Activated CD8-positive, alpha-beta memory T cell treated with anti-CD3 and anti-CD28 coated beads for 36 hours (primary cell): ENCODE data around the gene TPSD1. TPM values are rescaled to one million over a fixed set of nuclear protein-coding genes. Genes with fewer than 3 reads are reported as not detected.
"Not testable (repeated sequence)": the region's sequence is repeated elsewhere in the genome, so short reads cannot be mapped to it uniquely, and the experiment has no call there.

Experiments used
- CTCF ChIA-PET: fragments of 350-600 bp; sonication (Branson Sonifier 250); formaldehyde crosslinking; loops from one replicate; lab custom pipeline; 2021; ENCODE audit warnings: antibody characterized with exemption; lab: Charles Lee
- POLR2A ChIA-PET: fragments of 350-600 bp; sonication (Branson Sonifier 250); formaldehyde crosslinking; loops from one replicate; lab custom pipeline; 2021; ENCODE audit warnings: antibody characterized with exemption; lab: Charles Lee
- total RNA-seq, 2 experiments: library from RNA; stranded (reverse); gene quantifications; one replicate each; pipeline ENCODE4 v1.2.3, GENCODE V29; 2021

TPSD1 gene
- total RNA-seq, 2 experiments from 2014 or later = not detected

DNA sequence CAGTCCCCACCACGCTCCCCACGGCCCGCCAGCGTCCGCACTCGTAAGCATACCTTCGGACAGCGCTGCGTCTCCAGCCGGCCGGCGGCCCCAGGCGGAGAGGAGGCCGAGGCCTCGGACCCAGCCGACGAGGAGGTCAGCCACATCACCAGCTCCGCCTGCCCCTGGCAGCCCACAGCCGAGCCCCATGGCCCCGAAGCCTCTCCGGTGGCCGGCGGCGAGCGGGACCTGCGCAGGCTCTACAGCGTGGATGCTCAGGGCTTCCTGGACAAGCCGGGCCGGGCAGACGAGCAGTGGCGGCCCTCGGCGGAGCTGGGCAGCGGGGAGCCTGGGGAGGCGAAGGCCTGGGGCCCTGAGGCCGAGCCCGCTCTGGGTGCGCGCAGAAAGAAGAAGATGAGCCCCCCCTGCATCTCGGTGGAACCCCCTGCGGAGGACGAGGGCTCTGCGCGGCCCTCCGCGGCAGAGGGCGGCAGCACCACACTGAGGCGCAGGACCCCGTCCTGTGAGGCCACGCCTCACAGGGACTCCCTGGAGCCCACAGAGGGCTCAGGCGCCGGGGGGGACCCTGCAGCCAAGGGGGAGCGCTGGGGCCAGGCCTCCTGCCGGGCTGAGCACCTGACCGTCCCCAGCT lies 35.7 kb upstream of the TPSD1 start:
- ChIA-PET CTCF (no interaction called here), POLR2A (no interaction called here)

DNA sequence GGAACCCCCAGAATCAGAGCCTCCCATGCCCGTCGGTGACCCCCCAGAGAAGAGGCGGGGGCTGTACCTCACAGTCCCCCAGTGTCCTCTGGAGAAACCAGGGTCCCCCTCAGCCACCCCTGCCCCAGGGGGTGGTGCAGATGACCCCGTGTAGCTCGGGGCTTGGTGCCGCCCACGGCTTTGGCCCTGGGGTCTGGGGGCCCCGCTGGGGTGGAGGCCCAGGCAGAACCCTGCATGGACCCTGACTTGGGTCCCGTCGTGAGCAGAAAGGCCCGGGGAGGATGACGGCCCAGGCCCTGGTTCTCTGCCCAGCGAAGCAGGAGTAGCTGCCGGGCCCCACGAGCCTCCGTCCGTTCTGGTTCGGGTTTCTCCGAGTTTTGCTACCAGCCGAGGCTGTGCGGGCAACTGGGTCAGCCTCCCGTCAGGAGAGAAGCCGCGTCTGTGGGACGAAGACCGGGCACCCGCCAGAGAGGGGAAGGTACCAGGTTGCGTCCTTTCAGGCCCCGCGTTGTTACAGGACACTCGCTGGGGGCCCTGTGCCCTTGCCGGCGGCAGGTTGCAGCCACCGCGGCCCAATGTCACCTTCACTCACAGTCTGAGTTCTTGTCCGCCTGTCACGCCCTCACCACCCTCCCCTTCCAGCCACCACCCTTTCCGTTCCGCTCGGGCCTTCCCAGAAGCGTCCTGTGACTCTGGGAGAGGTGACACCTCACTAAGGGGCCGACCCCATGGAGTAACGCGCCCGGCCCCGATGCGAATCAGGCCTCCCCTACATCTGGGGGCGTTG lies 34.8 kb upstream of the TPSD1 start:
- ChIA-PET CTCF (no interaction called here), POLR2A (no interaction called here)

DNA sequence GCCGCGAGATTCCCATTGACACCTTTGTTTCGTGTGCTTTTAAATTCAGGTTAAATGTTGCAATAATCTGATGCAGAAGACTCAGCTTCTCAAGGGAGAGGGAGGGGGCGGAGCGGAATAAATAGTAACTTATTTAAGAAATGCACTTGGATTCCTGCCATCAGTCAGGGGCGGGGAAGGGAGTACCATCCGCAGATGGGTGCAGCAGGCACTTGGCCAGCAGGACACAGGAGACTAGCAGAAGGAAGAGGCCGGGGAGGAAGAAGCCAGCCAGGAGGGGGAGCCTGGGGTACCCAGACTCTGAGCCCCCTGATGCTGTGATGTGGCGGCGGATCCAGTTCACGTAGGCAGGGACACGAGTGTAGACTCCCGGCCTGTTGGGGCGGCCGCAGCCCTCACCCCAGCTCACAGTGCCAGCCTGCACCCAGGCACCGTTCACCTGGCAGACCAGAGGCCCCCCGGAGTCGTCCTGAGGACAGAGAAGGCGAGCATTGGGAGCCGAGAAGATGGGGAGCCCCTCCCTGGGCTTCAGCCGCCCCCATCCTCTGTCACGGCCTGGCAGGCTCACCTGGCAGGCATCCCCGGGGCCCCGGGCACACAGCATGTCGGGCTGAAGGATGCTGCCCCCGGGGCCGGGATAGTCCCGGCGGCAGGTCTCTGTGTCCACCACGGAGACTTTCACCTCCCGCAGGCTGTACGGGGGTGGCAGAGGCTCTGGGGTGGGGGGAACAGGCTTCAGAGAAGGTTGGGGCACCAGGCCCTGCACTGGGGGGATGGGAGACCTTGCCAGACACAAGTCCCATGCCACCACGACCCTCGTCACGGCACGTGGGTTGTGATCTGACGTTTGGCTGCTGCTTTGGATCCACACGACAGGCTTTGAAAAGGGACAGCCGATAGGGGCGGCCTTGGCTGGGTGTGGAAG lies 34.0 kb upstream of the TPSD1 start:
- CTCF ChIA-PET = no interaction called here
- POLR2A ChIA-PET = no interaction called here

- POLR2A ChIA-PET = no interaction called here
- CTCF ChIA-PET = no interaction called here
Observed at GRCh38 chr16:1222553-1223354, 33.1 kb upstream of the TPSD1 start.

GRCh38 chr16:1223355-1224214 lies 32.3 kb upstream of the TPSD1 start:
- CTCF ChIA-PET = no interaction called here
- POLR2A ChIA-PET = no interaction called here

GRCh38 chr16:1224558-1224957 lies 31.3 kb upstream of the TPSD1 start:
- ChIA-PET POLR2A (no interaction called here), CTCF (interaction anchor here (0.6 kb wide), 1 partner anchor 22 kb away, joined by 3 read pairs; no protein-coding TSS in a partner anchor)

GRCh38 chr16:1225051-1225451 lies 30.8 kb upstream of the TPSD1 start, which contains the start of gene TPSG1:
Gene TPSG1 (minus strand): TSS chr16:1225268. CDS start chr16:1225252, 16 bp downstream.
- POLR2A ChIA-PET = no interaction called here

GRCh38 chr16:1225728-1226311 lies 30.0 kb upstream of the TPSD1 start:
- CTCF ChIA-PET = not testable (repeated sequence)

More at GRCh38 chr16:1225051-1225451, 30.8 kb upstream of the TPSD1 start, which contains the start of gene TPSG1:
- CTCF ChIA-PET = interaction anchor here (0.6 kb wide), 1 partner anchor 22 kb away, joined by 3 read pairs; no protein-coding TSS in a partner anchor

GRCh38 chr16:1226692-1227091 lies 29.2 kb upstream of the TPSD1 start:
- POLR2A ChIA-PET, CTCF ChIA-PET: not testable (repeated sequence)

More at GRCh38 chr16:1225728-1226311, 30.0 kb upstream of the TPSD1 start:
- POLR2A ChIA-PET = not testable (repeated sequence)

GRCh38 chr16:1228227-1228626 lies 27.6 kb upstream of the TPSD1 start:
- CTCF ChIA-PET, POLR2A ChIA-PET: not testable (repeated sequence)

DNA sequence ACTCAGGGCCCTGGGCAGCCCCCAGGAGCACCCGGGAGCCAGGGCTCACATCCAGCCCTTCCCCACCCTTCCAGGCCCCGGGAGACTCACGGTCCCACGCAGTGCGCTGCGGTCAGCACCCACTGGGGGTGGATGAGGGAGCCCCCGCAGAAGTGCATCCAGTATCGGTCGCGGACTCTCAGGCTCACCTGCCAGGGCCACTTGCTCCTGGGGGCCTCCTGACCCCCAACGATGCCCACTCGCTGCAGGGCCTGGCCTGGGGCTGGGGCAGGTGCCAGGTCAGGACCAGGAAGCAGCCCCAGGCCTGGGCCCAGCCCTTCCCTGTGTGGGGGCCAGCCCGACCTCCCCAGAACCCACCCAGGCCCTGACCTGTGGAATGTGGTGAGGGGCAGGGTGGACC lies 26.4 kb upstream of the TPSD1 start:
- POLR2A ChIA-PET, CTCF ChIA-PET: not testable (repeated sequence)

DNA sequence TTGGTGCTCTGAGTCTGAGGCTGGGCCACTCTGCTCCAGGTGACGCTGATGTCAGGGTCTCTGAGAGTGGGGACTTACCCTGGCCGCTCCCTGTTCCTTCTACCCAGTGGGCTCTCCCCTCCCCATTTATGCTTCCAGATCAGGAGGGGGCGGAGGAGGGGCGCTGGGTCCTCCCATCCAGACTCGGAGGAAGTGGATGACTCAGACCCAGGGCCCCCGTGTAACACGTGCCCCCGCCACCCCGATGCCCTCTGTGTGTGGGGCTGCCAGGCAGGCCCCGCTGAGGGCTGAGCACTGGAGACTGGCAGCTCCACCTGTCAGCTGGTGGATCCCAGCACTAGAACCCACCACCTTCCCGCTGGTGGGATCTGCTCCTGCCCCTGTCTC lies 25.8 kb upstream of the TPSD1 start, which contains the start of gene TPSB2:
Gene TPSB2 (minus strand): TSS at position 101 of the 387 bp plus-strand sequence. CDS start 233 bp downstream, outside the sequence.
- CTCF ChIA-PET, POLR2A ChIA-PET: not testable (repeated sequence)

- CTCF ChIA-PET, POLR2A ChIA-PET: not testable (repeated sequence)
Observed at GRCh38 chr16:1230471-1231212, 25.2 kb upstream of the TPSD1 start.

DNA sequence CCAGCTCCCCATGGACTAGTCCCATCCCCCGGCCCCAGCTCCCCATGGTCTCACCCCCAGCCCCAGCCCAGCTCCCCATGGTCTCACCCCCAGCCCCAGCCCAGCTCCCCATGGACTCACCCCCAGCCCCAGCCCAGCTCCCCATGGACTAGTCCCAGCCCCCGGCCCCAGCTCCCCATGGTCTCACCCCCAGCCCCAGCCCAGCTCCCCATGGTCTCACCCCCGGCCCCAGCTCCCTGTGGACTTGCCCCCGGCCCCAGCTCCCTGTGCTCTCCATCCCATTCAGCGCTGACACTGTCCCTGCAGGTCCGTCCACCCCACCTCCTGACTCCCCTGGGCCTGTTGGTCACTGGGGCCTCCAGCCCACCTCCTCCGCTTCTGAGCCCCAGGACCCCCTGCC lies 24.6 kb upstream of the TPSD1 start:
- POLR2A ChIA-PET, CTCF ChIA-PET: not testable (repeated sequence)

GRCh38 chr16:1232049-1232748 lies 23.7 kb upstream of the TPSD1 start:
- CTCF ChIA-PET, POLR2A ChIA-PET: not testable (repeated sequence)

DNA sequence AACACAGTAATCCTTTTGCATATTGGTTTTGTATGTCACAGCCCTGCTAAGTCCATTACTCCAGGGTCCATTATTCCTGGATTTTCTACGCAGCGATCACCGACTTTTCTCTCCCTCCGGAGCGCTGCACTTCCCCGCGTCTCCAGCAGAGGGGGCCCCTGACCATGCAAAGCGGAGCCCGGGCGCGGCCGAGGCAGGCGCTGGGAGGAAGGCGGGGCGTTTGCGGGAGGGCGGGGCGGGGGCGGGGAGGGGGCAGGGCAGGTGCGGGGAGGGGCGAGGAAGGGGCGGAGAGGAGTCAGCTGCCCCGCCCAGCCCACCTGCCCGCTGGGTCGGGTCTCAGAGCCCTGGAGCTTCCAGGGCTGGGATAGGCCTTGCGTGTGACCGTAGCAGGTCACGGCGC lies 19.2 kb upstream of the TPSD1 start:
- CTCF ChIA-PET, POLR2A ChIA-PET: not testable (repeated sequence)
